MM.1S (cell line): ENCODE results near the gene DFFB.

Source experiments
- DNase-seq: peaks from one replicate; pipeline ENCODE4 v3.0.0-alpha.2; 2015
- H2AFZ ChIP-seq: fragments of 300-600 bp; sonication (generic); 2 replicates; pipeline ENCODE4 v1.6.0; 2016; ENCODE audit warnings: antibody characterized with exemption, low read length
- H3F3A ChIP-seq: fragments of 300-600 bp; sonication (generic); 2 replicates; pipeline ENCODE4 v1.6.1; 2016; ENCODE audit warnings: mild to moderate bottlenecking, antibody characterized with exemption, low read length, moderate library complexity, mixed read lengths; ENCODE audit not compliant: insufficient read depth
- H3K27ac ChIP-seq: fragments of 300-600 bp; sonication (generic); 2 replicates; pipeline ENCODE4 v1.5.1; 2016; ENCODE audit warnings: mild to moderate bottlenecking, low read length
- H3K27me3 ChIP-seq: fragments of 300-600 bp; sonication (generic); replicated peaks from 2 replicates; pipeline ENCODE4 v1.6.0; 2016; ENCODE audit warnings: low read length; ENCODE audit not compliant: insufficient read depth
- H3K36me3 ChIP-seq: fragments of 300-600 bp; sonication (generic); replicated peaks from 2 replicates; pipeline ENCODE4 v1.6.1; 2016; ENCODE audit warnings: mild to moderate bottlenecking, low read length, mixed read lengths; ENCODE audit not compliant: insufficient read depth
- H3K4me1 ChIP-seq: fragments of 300-600 bp; sonication (generic); 2 replicates; pipeline ENCODE4 v1.6.1; 2016; ENCODE audit warnings: low read length, mixed read lengths
- H3K4me2 ChIP-seq: fragments of 300-600 bp; sonication (generic); 2 replicates; pipeline ENCODE4 v1.6.0; 2016; ENCODE audit warnings: low read depth, low read length
- H3K4me3 ChIP-seq: fragments of 300-600 bp; sonication (generic); 2 replicates; pipeline ENCODE4 v1.5.1; 2016; ENCODE audit warnings: low read length, mixed read lengths
- H3K79me2 ChIP-seq: fragments of 300-600 bp; sonication (generic); 2 replicates; pipeline ENCODE4 v1.6.1; 2016; ENCODE audit warnings: mixed run types, low read length, mixed read lengths
- H3K9ac ChIP-seq: fragments of 300-600 bp; sonication (generic); 2 replicates; pipeline ENCODE4 v1.6.1; 2016; ENCODE audit warnings: low read length, mixed read lengths
- H3K9me2 ChIP-seq: fragments of 300-600 bp; sonication (generic); replicated peaks from 2 replicates; pipeline ENCODE4 v1.6.1; 2016; ENCODE audit warnings: mild to moderate bottlenecking, low read length, mixed read lengths; ENCODE audit not compliant: insufficient read depth
- H3K9me3 ChIP-seq: fragments of 300-600 bp; sonication (generic); replicated peaks from 2 replicates; pipeline ENCODE4 v1.6.1; 2016; ENCODE audit warnings: mild to moderate bottlenecking, low read length, mixed read lengths; ENCODE audit not compliant: insufficient read depth
- H4K20me1 ChIP-seq: fragments of 300-600 bp; sonication (generic); 2 replicates; pipeline ENCODE4 v1.6.1; 2016; ENCODE audit warnings: mild to moderate bottlenecking, low read length, moderate library complexity, mixed read lengths; ENCODE audit not compliant: insufficient read depth
- EZH2 ChIP-seq: fragments of 300-600 bp; sonication (generic); optimal IDR thresholded peaks from 2 replicates; pipeline ENCODE3; 2017; ENCODE audit warnings: low read depth, mild to moderate bottlenecking, antibody characterized with exemption, low read length, mixed read lengths
- EZH2phosphoT487 ChIP-seq: fragments of 300-600 bp; sonication (generic); IDR thresholded peaks from 2 replicates; pipeline ENCODE4 v1.6.1; 2018; ENCODE audit warnings: antibody characterized with exemption, low read length
- TF ChIP-seq, protein P1 (sequence below): fragments of 300-600 bp; sonication (generic); IDR thresholded peaks from 2 replicates; pipeline ENCODE4 v1.5.1; 2016; ENCODE audit warnings: antibody characterized with exemption, low read length, mixed read lengths

Gene DFFB

GRCh38 chr1:3836421-3836820 lies 20.9 kb upstream of the DFFB start:
- DNase-seq, result no peak
- TF ChIP-seq, protein P1, sequence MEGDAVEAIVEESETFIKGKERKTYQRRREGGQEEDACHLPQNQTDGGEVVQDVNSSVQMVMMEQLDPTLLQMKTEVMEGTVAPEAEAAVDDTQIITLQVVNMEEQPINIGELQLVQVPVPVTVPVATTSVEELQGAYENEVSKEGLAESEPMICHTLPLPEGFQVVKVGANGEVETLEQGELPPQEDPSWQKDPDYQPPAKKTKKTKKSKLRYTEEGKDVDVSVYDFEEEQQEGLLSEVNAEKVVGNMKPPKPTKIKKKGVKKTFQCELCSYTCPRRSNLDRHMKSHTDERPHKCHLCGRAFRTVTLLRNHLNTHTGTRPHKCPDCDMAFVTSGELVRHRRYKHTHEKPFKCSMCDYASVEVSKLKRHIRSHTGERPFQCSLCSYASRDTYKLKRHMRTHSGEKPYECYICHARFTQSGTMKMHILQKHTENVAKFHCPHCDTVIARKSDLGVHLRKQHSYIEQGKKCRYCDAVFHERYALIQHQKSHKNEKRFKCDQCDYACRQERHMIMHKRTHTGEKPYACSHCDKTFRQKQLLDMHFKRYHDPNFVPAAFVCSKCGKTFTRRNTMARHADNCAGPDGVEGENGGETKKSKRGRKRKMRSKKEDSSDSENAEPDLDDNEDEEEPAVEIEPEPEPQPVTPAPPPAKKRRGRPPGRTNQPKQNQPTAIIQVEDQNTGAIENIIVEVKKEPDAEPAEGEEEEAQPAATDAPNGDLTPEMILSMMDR, result no peak
- TF ChIP-seq EZH2phosphoT487, result no peak
- no peak for TF ChIP-seq EZH2

DNA sequence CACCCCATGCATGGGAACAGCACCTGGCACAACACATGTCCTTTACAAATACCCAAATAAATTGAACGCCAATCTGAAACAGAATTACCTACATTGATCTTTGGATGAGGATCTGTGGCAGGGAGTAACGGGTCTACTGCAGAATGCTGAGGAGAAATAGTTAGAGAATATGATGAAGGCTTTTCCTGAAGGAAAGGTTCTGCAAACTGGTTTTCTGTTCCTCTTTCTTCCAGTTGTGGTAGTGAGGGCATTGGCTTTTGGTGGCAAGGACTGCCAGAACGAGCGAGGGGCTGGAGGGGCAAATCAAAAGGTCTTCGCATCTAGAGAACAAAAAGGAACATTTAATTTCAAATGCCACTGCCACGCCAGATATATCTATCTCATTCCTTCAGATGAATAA lies 20.1 kb upstream of the DFFB start:
- H3K4me2 ChIP-seq, result no peak overlapping the region
- no peaks in the 10 kb centered on the region for H4K20me1 ChIP-seq
- H3K4me1 ChIP-seq, result no peaks in the 10 kb centered on the region
- H3K36me3 ChIP-seq, result no peaks in the 10 kb centered on the region; the same call in 1 of the 2 replicates
- DNase-seq, result no peak
- TF ChIP-seq EZH2phosphoT487, result no peak
- TF ChIP-seq, protein P1, result no peak
- no peak for TF ChIP-seq EZH2
- H3F3A ChIP-seq, result no peaks in the 10 kb centered on the region
- no peak overlapping the region for H3K4me3 ChIP-seq
- no peaks in the 10 kb centered on the region for H3K9me3 ChIP-seq
- no peaks in the 10 kb centered on the region for H3K9me2 ChIP-seq
- H2AFZ ChIP-seq, result no peak overlapping the region
- H3K27me3 ChIP-seq, result no peaks in the 10 kb centered on the region
- H3K79me2 ChIP-seq, result no peaks in the 10 kb centered on the region
- no peak overlapping the region for H3K9ac ChIP-seq
- H3K27ac ChIP-seq, result no peak overlapping the region

More at GRCh38 chr1:3836421-3836820, 20.9 kb upstream of the DFFB start:
- H3K4me3 ChIP-seq, result no peak overlapping the region
- H3F3A ChIP-seq, result no peaks in the 10 kb centered on the region
- no peak overlapping the region for H3K9ac ChIP-seq
- H4K20me1 ChIP-seq, result no peaks in the 10 kb centered on the region
- no peaks in the 10 kb centered on the region; the same call in 1 of the 2 replicates for H3K36me3 ChIP-seq
- no peak overlapping the region for H2AFZ ChIP-seq
- no peaks in the 10 kb centered on the region for H3K27me3 ChIP-seq
- H3K9me2 ChIP-seq, result no peaks in the 10 kb centered on the region
- H3K4me2 ChIP-seq, result no peak overlapping the region
- no peak overlapping the region for H3K27ac ChIP-seq
- no peaks in the 10 kb centered on the region for H3K9me3 ChIP-seq
- no peaks in the 10 kb centered on the region for H3K79me2 ChIP-seq
- H3K4me1 ChIP-seq, result no peaks in the 10 kb centered on the region

- Histone ChIP-seq H3K79me2 (no peaks in the 10 kb centered on the region), H4K20me1 (no peaks in the 10 kb centered on the region), H3K27me3 (no peaks in the 10 kb centered on the region), H3K27ac (no peak overlapping the region), H3K4me2 (no peak overlapping the region), H2AFZ (no peak overlapping the region), H3K36me3 (no peaks in the 10 kb centered on the region; the same call in 1 of the 2 replicates), H3F3A (no peaks in the 10 kb centered on the region), H3K4me1 (no peaks in the 10 kb centered on the region), H3K9me2 (no peaks in the 10 kb centered on the region), H3K9me3 (no peaks in the 10 kb centered on the region), H3K4me3 (no peak overlapping the region), H3K9ac (no peak overlapping the region)
- no peak for DNase-seq
- TF ChIP-seq, protein P1, result no peak
- TF ChIP-seq EZH2 (no peak), EZH2phosphoT487 (no peak)
These were observed 19.6 kb upstream of the DFFB start for GRCh38 chr1:3837685-3838084.
